Gastroesophageal sphincter (tissue), 3 donors: Measurements from ENCODE around the gene CLDN3.

Source experiments
- EP300 ChIP-seq: sonication (generic); formaldehyde crosslinking; IDR thresholded peaks from one replicate; pipeline ENCODE4 v1.6.1; 2017; ENCODE audit warnings: antibody characterized with exemption, mild to moderate bottlenecking
- POLR2A ChIP-seq, 2 donors: fragments of 450-650 bp; IDR thresholded peaks; one replicate each; pipeline ENCODE4 v1.6.1; 2017; ENCODE audit warnings: antibody characterized with exemption in 2 of 2, mild to moderate bottlenecking in 2 of 2, moderate library complexity in 1 of 2
- TF ChIP-seq, protein P1 (sequence below), 4 experiments: fragments of 200-600 bp in 2 of 4; fragments of 450-650 bp in 2 of 4; sonication (generic) in 1 of 4; IDR thresholded peaks; one replicate each; pipeline ENCODE4 v1.5.1; 2017 to 2019; ENCODE audit warnings: antibody characterized with exemption in 4 of 4, mild to moderate bottlenecking in 2 of 4, moderate library complexity in 2 of 4

DNA sequence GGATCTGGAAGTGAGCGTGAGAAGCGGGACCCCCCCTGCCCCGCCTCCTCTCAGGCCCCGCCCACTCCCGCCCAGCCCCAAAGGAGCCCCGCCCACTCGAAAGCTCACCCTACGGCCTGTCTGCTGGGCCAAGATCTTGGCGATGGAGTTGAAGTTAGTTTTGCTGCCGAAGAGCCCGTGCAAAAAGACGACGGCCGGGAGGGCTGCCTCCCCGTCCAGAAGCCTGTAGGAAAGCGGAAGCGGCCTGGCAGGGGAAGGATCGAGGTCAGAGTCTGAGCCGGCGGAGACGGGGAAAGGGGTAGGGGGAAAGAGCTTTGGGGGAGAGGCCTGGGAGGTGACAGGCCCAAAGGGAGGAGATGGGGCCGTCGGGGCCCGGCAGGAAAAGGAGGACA, 31.9 kb downstream of the CLDN3 start:
- TF ChIP-seq EP300 (no peak), POLR2A (IDR thresholded peaks at IDR 0.05) (no peak)
- TF ChIP-seq, protein P1, sequence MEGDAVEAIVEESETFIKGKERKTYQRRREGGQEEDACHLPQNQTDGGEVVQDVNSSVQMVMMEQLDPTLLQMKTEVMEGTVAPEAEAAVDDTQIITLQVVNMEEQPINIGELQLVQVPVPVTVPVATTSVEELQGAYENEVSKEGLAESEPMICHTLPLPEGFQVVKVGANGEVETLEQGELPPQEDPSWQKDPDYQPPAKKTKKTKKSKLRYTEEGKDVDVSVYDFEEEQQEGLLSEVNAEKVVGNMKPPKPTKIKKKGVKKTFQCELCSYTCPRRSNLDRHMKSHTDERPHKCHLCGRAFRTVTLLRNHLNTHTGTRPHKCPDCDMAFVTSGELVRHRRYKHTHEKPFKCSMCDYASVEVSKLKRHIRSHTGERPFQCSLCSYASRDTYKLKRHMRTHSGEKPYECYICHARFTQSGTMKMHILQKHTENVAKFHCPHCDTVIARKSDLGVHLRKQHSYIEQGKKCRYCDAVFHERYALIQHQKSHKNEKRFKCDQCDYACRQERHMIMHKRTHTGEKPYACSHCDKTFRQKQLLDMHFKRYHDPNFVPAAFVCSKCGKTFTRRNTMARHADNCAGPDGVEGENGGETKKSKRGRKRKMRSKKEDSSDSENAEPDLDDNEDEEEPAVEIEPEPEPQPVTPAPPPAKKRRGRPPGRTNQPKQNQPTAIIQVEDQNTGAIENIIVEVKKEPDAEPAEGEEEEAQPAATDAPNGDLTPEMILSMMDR (IDR thresholded peaks at IDR 0.05) = no peak
